SK-N-SH treated with all-trans-retinoic acid at 6 μM for 48 hours (cell line): Measurements from ENCODE around the gene SLC12A2.

Source experiments
- BACH2 ChIP-seq: fragments of 250-450 bp; sonication (Bioruptor Pico); IDR thresholded peaks from 2 replicates; pipeline ENCODE4 v1.9.0; 2021; ENCODE audit warnings: mild to moderate bottlenecking, borderline replicate concordance
- GLIS3 ChIP-seq: fragments of 250-450 bp; sonication (Bioruptor Pico); IDR thresholded peaks from 2 replicates; pipeline ENCODE4 v1.5.0; 2020; ENCODE audit warnings: mild to moderate bottlenecking, moderate library complexity
- ISL1 ChIP-seq: fragments of 250-450 bp; sonication (Bioruptor Pico); IDR thresholded peaks from 2 replicates; pipeline ENCODE4 v2.1.2; 2022; ENCODE audit warnings: mild to moderate bottlenecking, moderate library complexity
- OSR1 ChIP-seq: fragments of 250-450 bp; sonication (Bioruptor Pico); IDR thresholded peaks from 2 replicates; pipeline ENCODE4 v1.8.0; 2022; ENCODE audit warnings: moderate library complexity, mild to moderate bottlenecking, inconsistent platforms
- PATZ1 ChIP-seq: fragments of 250-450 bp; sonication (Bioruptor Pico); IDR thresholded peaks from 2 replicates; pipeline ENCODE4 v1.8.0; 2020; ENCODE audit warnings: mild to moderate bottlenecking, moderate library complexity, borderline replicate concordance
- RARB ChIP-seq: fragments of 250-450 bp; sonication (Bioruptor Pico); IDR thresholded peaks from 2 replicates; pipeline ENCODE4 v1.8.0; 2021; ENCODE audit warnings: mild to moderate bottlenecking, moderate library complexity
- ZNF70 ChIP-seq: fragments of 450-650 bp; formaldehyde crosslinking; IDR thresholded peaks from 2 replicates; pipeline ENCODE4 v1.5.0; 2020; ENCODE audit warnings: mild to moderate bottlenecking, moderate library complexity

GRCh38 chr5:128038643-128039042, 44.9 kb upstream of the SLC12A2 start:
- TF ChIP-seq OSR1 (no peak), PATZ1 (peak; percentile 76; the same call in 1 of the 2 replicates), ZNF70 (CRISPR knock-in tag) (no peak), RARB (CRISPR knock-in tag) (no peak), BACH2 (no peak), GLIS3 (CRISPR knock-in tag) (no peak), ISL1 (CRISPR knock-in tag) (peak; percentile 97)
